Mucosa of gallbladder (tissue), 1 donor: ENCODE results near the gene BABAM1. TPM values are rescaled to one million over a fixed set of nuclear protein-coding genes. Genes with fewer than 3 reads are reported as not detected.

Experiments
- DNase-seq: peaks from one replicate; pipeline ENCODE4 v3.0.0-alpha.2; 2020; ENCODE audit warnings: low spot score
- total RNA-seq: library from RNA; stranded (reverse); gene quantifications from one replicate; pipeline ENCODE4 v1.2.1, GENCODE V29; 2021
- donor health status: DM: no; HTN: no; CAD: no.

Gene BABAM1
- total RNA-seq, 1 donor from 2014 or later = 70.5 TPM

- no peak for DNase-seq
Measured at GRCh38 chr19:17243211-17243829, 23.9 kb upstream of the BABAM1 start.

GRCh38 chr19:17243830-17244617 is 23.2 kb upstream of the BABAM1 start:
- peak; percentile 44 for DNase-seq

GRCh38 chr19:17244618-17245534 is 22.4 kb upstream of the BABAM1 start:
- DNase-seq = peak; percentile 31

- no peak for DNase-seq
Measured at GRCh38 chr19:17245535-17245984, 21.7 kb upstream of the BABAM1 start, which contains the start of gene NR2F6. TSS of gene NR2F6 (minus strand) at chr19:17245919. CDS start at chr19:17245220, 699 bp downstream.

GRCh38 chr19:17246681-17247425 is 20.4 kb upstream of the BABAM1 start:
- DNase-seq = peak; percentile 25

- no peak for DNase-seq
Measured at GRCh38 chr19:17248011-17248776, 19.0 kb upstream of the BABAM1 start.

- no peak for DNase-seq
Measured at GRCh38 chr19:17249887-17250548, 17.2 kb upstream of the BABAM1 start.

- no peak for DNase-seq
Measured at GRCh38 chr19:17254636-17255035, 12.6 kb upstream of the BABAM1 start.

GRCh38 chr19:17255150-17255621 is 12.1 kb upstream of the BABAM1 start:
- DNase-seq = no peak

- no peak for DNase-seq
Measured at GRCh38 chr19:17256130-17256529, 11.1 kb upstream of the BABAM1 start.

- DNase-seq = no peak
Measured at GRCh38 chr19:17259118-17259780, 8.0 kb upstream of the BABAM1 start.

GRCh38 chr19:17259934-17260333 is 7.3 kb upstream of the BABAM1 start:
- no peak for DNase-seq

GRCh38 chr19:17260842-17261325 is 6.4 kb upstream of the BABAM1 start:
- DNase-seq = peak; percentile 82

- no peak for DNase-seq
Measured at GRCh38 chr19:17262557-17262956, 4.7 kb upstream of the BABAM1 start.

- DNase-seq = no peak
Measured at GRCh38 chr19:17263712-17264640, 3.3 kb upstream of the BABAM1 start.

- peak; percentile 26 for DNase-seq
Measured at GRCh38 chr19:17264641-17264979, 2.6 kb upstream of the BABAM1 start, which contains the start of gene USHBP1. TSS of gene USHBP1 (minus strand) at chr19:17264745. CDS start at chr19:17264299, 446 bp downstream.

GRCh38 chr19:17266026-17266425 is 1.2 kb upstream of the BABAM1 start:
- DNase-seq = no peak

- no peak for DNase-seq
Measured at GRCh38 chr19:17266589-17266974, 661 bp upstream of the BABAM1 start.
